Measurements from ENCODE around the gene FTO. TPM values are rescaled to one million over a fixed set of nuclear protein-coding genes. Genes with fewer than 3 reads are reported as not detected.

FTO gene
- total RNA-seq, 4 donors from 2014 or later: 29.0 to 64.1 (median 48.1) TPM

DNA sequence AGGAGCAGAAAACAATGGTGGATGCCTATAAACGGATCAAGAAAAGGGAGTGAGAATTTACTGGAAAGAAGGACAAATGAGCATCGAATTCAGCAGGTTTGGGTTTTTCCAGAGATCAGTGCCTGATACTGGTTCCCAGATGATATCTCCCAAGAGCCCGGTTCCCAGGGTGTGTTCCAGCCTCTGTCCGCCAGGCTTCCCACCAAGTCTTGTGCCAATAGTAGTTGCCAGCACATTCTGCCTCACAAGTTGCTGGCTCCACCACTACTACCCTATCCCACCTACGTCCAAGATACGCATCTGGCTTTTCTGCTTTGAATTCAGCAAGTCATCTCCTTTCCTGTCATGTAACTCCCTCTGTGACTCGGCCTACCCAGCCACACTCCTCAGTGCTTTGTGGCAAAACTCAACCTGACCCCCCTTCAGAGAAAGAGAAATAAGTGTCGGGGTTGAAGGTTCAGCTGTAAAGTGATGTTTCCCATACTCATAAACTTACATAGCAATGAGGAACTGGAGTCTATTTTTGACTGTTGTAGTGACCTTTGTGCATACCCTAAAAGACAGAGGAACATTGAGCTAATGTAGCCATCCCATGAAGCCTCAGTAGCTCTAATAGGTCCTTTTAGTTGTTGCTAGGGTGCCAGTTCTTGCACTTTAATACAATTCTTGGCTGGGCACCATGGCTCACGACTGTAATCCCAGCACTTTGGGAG lies 305.7 kb downstream of the FTO start:
- DNase-seq: no peak
- peaks cover 0 to 7% (median 0%) of the 10 kb centered on the region in 3 donors for H3K36me3 ChIP-seq
- H3K27ac ChIP-seq: no peak overlapping the region
- no peaks in the 10 kb centered on the region for H3K9me3 ChIP-seq
- no peak for TF ChIP-seq POLR2A (IDR thresholded peaks at IDR 0.05)
- TF ChIP-seq, protein P1, sequence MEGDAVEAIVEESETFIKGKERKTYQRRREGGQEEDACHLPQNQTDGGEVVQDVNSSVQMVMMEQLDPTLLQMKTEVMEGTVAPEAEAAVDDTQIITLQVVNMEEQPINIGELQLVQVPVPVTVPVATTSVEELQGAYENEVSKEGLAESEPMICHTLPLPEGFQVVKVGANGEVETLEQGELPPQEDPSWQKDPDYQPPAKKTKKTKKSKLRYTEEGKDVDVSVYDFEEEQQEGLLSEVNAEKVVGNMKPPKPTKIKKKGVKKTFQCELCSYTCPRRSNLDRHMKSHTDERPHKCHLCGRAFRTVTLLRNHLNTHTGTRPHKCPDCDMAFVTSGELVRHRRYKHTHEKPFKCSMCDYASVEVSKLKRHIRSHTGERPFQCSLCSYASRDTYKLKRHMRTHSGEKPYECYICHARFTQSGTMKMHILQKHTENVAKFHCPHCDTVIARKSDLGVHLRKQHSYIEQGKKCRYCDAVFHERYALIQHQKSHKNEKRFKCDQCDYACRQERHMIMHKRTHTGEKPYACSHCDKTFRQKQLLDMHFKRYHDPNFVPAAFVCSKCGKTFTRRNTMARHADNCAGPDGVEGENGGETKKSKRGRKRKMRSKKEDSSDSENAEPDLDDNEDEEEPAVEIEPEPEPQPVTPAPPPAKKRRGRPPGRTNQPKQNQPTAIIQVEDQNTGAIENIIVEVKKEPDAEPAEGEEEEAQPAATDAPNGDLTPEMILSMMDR (IDR thresholded peaks at IDR 0.05): no peak
- no peak overlapping the region for H3K4me3 ChIP-seq
- intact Hi-C loops (cut with DNase I): no loop called here
- no peaks in the 10 kb centered on the region for H3K4me1 ChIP-seq
- H3K27me3 ChIP-seq: no peaks in the 10 kb centered on the region
- WGBS, 2 donors: 91 to 95% methylated on average over 8 to 9 of the region's 9 CpGs

DNA sequence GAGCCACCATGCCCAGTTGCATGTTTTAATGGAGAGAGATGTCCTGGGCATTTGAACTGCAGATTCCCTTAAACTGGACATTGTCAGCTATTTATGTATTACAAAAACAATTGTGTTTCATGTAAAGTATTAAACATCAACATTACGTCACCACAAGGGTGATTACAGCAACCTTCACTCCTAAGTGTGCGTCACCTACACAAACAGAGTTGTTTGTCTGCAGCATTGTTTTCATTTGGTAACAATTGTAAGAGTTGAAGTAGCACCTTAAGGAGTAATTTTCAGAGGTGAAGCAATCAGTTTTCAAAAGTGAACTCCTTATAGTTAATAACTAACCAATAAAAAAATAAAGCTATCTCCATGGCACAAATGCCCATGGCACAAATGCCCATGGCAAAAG lies 311.2 kb downstream of the FTO start:
- peaks cover 0 to 1% (median 0%) of the 10 kb centered on the region in 3 donors for H3K36me3 ChIP-seq
- no peaks in the 10 kb centered on the region for H3K4me1 ChIP-seq
- H3K4me3 ChIP-seq: no peak overlapping the region
- no peaks in the 10 kb centered on the region for H3K27me3 ChIP-seq
- H3K27ac ChIP-seq: no peak overlapping the region
- DNase-seq: no peak
- H3K9me3 ChIP-seq: no peaks in the 10 kb centered on the region
- TF ChIP-seq POLR2A (IDR thresholded peaks at IDR 0.05): no peak
- TF ChIP-seq, protein P1 (IDR thresholded peaks at IDR 0.05): no peak
- intact Hi-C loops (cut with DNase I): no loop called here
- 81 to 90% methylated on average over 2 of the region's 2 CpGs for WGBS, 2 donors

DNA sequence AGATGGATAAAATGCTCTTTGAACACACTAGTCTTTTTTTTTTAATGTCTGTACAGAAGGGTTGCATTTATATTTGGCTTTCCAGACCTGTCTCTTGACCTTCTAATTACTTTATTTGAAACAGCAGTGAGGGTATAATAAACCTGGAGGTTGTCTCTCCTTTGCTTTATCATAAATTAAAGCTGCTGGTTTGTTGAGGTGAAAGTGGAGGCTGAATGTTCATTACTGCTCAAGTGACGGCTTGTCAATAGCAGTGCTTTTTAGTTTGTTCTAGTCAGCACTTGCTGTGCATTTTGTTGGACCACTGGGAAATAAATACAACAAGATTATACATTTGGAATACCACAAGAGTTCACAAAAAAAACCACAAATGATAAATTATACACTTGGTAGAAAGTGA lies 318.4 kb downstream of the FTO start:
- no peak for DNase-seq
- TF ChIP-seq, protein P1 (IDR thresholded peaks at IDR 0.05): no peak
- no peak for TF ChIP-seq POLR2A (IDR thresholded peaks at IDR 0.05)
- Histone ChIP-seq H3K4me1 (peaks cover 0 to 3% (median 0%) of the 10 kb centered on the region in 3 donors), H3K27ac (no peak overlapping the region), H3K9me3 (no peaks in the 10 kb centered on the region), H3K27me3 (no peaks in the 10 kb centered on the region), H3K36me3 (no peaks in the 10 kb centered on the region), H3K4me3 (no peak overlapping the region)
- WGBS, 2 donors: 83 to 100% methylated on average over 1 of the region's 1 CpG
- intact Hi-C loops (cut with DNase I): no loop called here

DNA sequence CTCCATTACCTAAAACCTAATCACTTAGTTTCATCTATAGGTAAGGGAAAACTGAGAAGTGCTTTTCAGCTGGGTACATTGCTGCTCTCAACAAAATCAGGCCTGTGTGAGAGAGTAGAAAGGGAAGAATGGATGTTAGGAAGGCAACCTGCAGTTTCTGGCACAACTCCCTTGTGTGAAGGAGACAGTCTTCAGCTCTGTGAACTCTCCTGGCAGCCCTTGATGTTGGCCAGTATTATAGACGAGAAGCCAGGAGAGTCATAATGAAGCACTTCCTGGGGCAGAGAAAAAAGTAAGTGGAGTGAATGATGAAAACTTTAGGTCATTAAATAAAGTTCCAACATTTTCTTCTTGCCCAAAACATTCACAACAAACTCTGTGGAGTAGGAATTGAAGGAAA lies 322.5 kb downstream of the FTO start:
- intact Hi-C loops (cut with DNase I): no loop called here
- Histone ChIP-seq H3K27ac (no peak overlapping the region), H3K27me3 (no peaks in the 10 kb centered on the region), H3K9me3 (peaks cover 0 to 10% (median 8%) of the 10 kb centered on the region in 3 donors), H3K4me3 (no peak overlapping the region), H3K4me1 (peaks cover 0 to 21% (median 0%) of the 10 kb centered on the region in 3 donors), H3K36me3 (no peaks in the 10 kb centered on the region)
- WGBS, 2 donors: 76 to 77% methylated on average over 1 of the region's 1 CpG
- no peak for DNase-seq
- TF ChIP-seq POLR2A (IDR thresholded peaks at IDR 0.05): no peak
- TF ChIP-seq, protein P1 (IDR thresholded peaks at IDR 0.05): no peak

DNA sequence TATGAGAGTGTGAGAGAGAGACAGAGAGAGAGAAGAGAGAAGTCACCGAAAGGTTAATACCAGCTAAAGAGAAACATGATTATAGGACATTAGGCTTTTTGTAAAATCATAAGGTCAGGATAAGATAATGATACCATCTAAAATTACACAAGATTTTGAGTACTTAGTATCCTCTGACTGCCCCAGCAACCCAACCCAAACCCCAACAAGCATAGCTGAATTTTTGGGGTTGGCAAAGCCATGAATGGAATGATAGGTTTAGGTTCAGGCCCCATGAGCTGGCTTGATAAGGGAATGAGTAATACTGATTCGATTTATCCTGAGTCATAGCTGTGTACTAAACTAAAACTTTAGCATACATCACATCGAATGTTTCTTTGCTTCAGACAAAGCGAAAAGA lies 323.1 kb downstream of the FTO start:
- 54 to 71% methylated on average over 4 of the region's 4 CpGs for WGBS, 2 donors
- H3K27me3 ChIP-seq: no peaks in the 10 kb centered on the region
- DNase-seq: no peak
- no peaks in the 10 kb centered on the region for H3K36me3 ChIP-seq
- intact Hi-C loops (cut with DNase I): no loop called here
- H3K4me1 ChIP-seq: peaks cover 0 to 21% (median 0%) of the 10 kb centered on the region in 3 donors
- no peak overlapping the region for H3K4me3 ChIP-seq
- no peak for TF ChIP-seq POLR2A (IDR thresholded peaks at IDR 0.05)
- TF ChIP-seq, protein P1 (IDR thresholded peaks at IDR 0.05): no peak
- no peak overlapping the region for H3K27ac ChIP-seq
- H3K9me3 ChIP-seq: peaks cover 0 to 10% (median 8%) of the 10 kb centered on the region in 3 donors

Data from esophagus squamous epithelium (tissue), 5 donors.